T-helper 17 cell (primary cell): ENCODE data around the gene HPDL. TPM values are rescaled to one million over a fixed set of nuclear protein-coding genes. Genes with fewer than 3 reads are reported as not detected.

Experiments used
- ATAC-seq: fragments of 150-1000 bp; cut with Tn5 transposase; 2 replicates; pipeline ENCODE4 v1.10.0; 2021; ENCODE audit warnings: mild to moderate bottlenecking, moderate library complexity
- DNase-seq, 3 donors: peaks; one replicate each; pipeline versions ENCODE4 v3.0.0 to v3.0.0-alpha.2; 2020 to 2021
- H3K9me3 ChIP-seq: one replicate; pipeline ENCODE4 v1.7.0; 2013; ENCODE audit warnings: low read length, mild to moderate bottlenecking; ENCODE audit not compliant: control insufficient read depth, poor library complexity, severe bottlenecking
- H3K27ac Mint-ChIP-seq: one replicate; pipeline ENCODE4 v1.8.0; 2022; ENCODE audit warnings: mild to moderate bottlenecking, moderate library complexity, mixed read lengths
- H3K27me3 Mint-ChIP-seq: one replicate; pipeline ENCODE4 v1.8.0; 2022; ENCODE audit warnings: mixed read lengths
- H3K36me3 Mint-ChIP-seq: one replicate; pipeline ENCODE4 v1.8.0; 2022; ENCODE audit warnings: low read depth, mixed read lengths
- H3K4me1 Mint-ChIP-seq: one replicate; pipeline ENCODE4 v1.8.0; 2022; ENCODE audit warnings: mild to moderate bottlenecking, mixed read lengths
- H3K4me3 Mint-ChIP-seq: one replicate; pipeline ENCODE4 v1.8.0; 2022; ENCODE audit warnings: mild to moderate bottlenecking, moderate library complexity, mixed read lengths
- total RNA-seq, 4 donors: library from RNA in 2 of 4; stranded (reverse) in 2 of 4; gene quantifications; one replicate each; pipeline ENCODE4 v1.2.3 and lab custom pipeline; 2022 to 2026

HPDL gene
- total RNA-seq, 2 donors from 2014 or later = 0.17 to 0.21 TPM

DNA sequence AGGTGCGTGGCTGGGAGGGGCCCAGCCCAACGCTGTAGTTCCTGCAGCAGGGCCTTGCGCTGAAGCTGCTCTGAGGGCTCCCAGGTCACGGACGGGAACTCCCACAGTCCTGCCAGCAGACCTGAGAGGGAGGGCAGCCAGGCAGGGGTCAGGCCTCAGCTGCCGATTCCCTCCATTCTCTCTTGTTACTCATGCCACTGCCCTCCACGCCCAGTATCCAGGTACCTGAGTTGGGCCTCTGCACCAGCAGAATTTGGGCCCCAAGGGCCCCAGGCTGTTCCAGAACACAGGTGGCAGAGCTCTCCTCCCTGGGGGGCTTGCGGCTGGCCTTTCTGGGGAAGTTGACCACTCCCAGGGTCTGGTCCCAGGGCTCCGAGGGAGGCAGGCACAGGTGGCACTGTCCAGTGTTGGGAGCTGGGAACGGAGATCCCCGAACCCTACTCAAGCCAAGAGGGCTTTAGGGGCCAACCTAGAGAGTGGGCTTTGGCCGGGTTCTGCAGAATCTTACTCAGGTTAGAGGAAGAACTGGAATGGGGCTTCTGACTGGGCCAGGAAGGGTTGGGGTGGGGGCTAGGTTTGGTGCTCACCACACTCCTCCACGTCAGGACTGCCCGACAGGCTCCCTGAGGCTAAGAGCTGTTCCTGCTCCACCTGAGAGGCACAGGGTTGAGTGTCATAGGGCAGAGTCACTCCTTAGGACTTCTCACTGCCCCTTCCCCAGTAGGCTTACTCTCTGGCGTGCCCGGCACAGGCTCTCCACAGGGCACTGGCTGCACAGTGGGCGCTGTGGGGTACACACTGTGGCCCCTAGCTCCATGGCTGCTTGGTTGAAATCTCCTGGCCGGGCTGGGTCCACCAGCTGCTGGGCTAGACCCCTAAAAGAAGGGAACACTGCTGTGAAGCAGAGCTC, 5.0 kb downstream of the HPDL start:
- Mint-ChIP-seq H3K4me1 (peaks cover 16% of the 10 kb centered on the region), H3K4me3 (no peak overlapping the region), H3K27ac (no peak overlapping the region), H3K36me3 (peaks cover 4% of the 10 kb centered on the region), H3K27me3 (no peaks in the 10 kb centered on the region)
- DNase-seq (no peak), ATAC-seq (no peak)
- H3K9me3 ChIP-seq = no peaks in the 10 kb centered on the region

- Mint-ChIP-seq H3K27me3 (no peaks in the 10 kb centered on the region), H3K27ac (no peak overlapping the region), H3K4me3 (no peak overlapping the region), H3K36me3 (peaks cover 4% of the 10 kb centered on the region), H3K4me1 (peaks cover 16% of the 10 kb centered on the region)
- ATAC-seq (no peak), DNase-seq (no peak)
- no peaks in the 10 kb centered on the region for H3K9me3 ChIP-seq
Observed at GRCh38 chr1:45332346-45332720, 5.6 kb downstream of the HPDL start.

GRCh38 chr1:45334308-45335245, 7.9 kb downstream of the HPDL start:
- H3K9me3 ChIP-seq = no peaks in the 10 kb centered on the region
- peaks cover 4% of the 10 kb centered on the region for H3K36me3 Mint-ChIP-seq
- no peak for ATAC-seq
- peaks cover 28% of the 10 kb centered on the region for H3K4me1 Mint-ChIP-seq
- H3K27ac Mint-ChIP-seq = peak overlapping the region; percentile 72
- no peak for DNase-seq
- H3K4me3 Mint-ChIP-seq = no peak overlapping the region
- H3K27me3 Mint-ChIP-seq = no peaks in the 10 kb centered on the region

DNA sequence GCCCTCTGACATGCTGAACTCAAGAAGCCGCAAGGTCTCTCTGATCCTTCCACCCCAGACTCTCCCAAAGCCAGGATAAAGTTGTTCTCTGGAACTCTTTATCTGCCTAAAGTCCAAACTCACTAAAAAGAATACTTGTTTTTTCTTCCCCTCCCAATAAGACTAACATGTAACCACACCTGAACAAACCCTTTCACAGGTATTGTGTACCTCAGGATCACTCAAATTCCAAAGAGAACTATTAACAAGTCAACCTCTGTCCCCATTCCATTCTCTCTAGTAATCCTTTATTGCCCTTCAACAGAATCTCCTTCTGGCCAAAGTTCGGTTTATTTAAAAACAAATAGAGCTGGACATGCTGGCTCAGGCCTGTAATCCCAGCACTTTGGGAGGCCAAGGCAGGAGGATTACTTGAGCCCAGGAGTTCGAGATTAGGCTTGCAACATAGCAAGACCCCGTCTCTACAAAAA, 9.2 kb downstream of the HPDL start:
- Mint-ChIP-seq H3K27ac (no peak overlapping the region), H3K4me1 (peaks cover 36% of the 10 kb centered on the region), H3K4me3 (no peak overlapping the region), H3K36me3 (peaks cover 7% of the 10 kb centered on the region), H3K27me3 (no peaks in the 10 kb centered on the region)
- H3K9me3 ChIP-seq = no peaks in the 10 kb centered on the region
- no peak for ATAC-seq
- DNase-seq = no peak

DNA sequence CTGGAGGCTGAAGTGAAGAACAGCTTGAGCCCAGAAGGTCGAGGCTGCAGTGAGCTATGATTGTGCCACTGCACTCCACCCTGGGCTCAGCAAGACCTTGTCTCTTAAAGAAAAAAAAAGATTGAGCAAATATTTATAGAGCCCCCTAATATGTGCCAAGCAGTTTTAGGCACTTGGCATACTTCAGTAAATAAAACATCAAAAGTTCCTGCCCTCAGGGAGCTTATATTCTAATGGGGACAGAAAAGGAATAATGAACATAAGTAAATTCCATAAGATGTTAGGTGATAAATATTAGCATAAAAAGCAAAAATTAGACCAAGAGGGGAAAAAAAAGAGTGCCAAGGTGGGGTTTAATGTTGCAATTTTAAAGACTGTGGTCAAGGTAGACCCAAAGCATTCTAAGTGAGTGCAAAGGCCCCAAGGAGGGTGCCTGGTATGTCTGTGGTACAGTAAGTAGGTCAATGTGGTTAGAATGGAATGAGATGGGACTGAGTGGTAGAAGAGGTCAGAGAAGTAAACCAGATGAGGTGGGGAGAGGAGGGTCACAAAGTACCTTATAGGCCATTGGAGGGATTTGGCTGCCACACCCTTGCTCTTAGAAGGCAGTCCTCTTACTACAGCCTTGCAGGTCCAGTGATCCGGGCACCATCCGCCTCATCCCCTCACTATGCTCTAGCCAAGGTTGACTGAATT, 11.1 kb downstream of the HPDL start:
- H3K36me3 Mint-ChIP-seq = peaks cover 7% of the 10 kb centered on the region
- peaks cover 50% of the 10 kb centered on the region for H3K4me1 Mint-ChIP-seq
- no peak for DNase-seq
- peak overlapping the region; percentile 31 for H3K4me3 Mint-ChIP-seq
- no peaks in the 10 kb centered on the region for H3K27me3 Mint-ChIP-seq
- H3K9me3 ChIP-seq = no peaks in the 10 kb centered on the region
- ATAC-seq = no peak
- H3K27ac Mint-ChIP-seq = peak overlapping the region; percentile 59

GRCh38 chr1:45339789-45340558, 13.3 kb downstream of the HPDL start, which contains the start of the genes MUTYH and TOE1:
TSS of gene MUTYH (minus strand) at chr1:45340440. CDS start at chr1:45334505, 5,935 bp downstream.
TSS of gene TOE1 (plus strand) at chr1:45340170. CDS start at chr1:45340253, 83 bp downstream.
- Mint-ChIP-seq H3K4me1 (peaks cover 47% of the 10 kb centered on the region), H3K27ac (peak within 1 kb of the TSS; percentile 100), H3K27me3 (no peaks in the 10 kb centered on the region), H3K4me3 (peak within 1 kb of the TSS; percentile 100), H3K36me3 (peaks cover 3% of the 10 kb centered on the region)
- no peaks in the 10 kb centered on the region for H3K9me3 ChIP-seq
- ATAC-seq = peak; percentile 86
- DNase-seq = peak; percentile 85 to 86 (median 85)

DNA sequence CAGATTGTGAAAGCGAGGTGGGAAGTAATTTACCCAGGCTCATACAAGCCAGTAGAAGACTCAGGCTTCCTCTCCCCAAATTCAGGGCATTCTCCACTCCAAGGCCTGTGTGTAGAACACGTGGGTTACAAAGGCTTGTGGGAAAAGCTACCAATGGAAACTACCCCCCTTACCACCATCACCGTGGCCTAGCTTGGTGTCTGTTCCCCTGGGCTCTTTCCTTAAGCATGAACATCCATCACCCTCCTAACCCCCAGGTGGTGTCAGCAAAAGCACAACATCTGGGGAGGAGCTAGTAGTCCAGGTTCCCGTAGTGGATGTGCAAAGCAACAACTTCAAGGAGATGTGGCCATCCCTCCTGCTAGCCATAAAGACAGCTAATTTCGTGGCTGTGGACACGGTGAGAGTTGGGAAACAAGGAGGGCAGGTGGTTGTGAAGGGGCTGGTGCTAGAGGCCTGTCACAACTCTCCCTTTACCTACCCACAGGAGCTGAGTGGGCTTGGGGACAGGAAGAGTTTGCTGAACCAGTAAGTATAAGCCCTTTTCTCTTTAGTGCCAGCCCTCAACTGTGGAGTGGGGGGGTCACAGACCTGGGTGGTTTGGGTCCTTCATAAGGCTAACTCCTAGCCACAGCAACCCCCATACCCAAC, 14.2 kb downstream of the HPDL start:
- H3K27ac Mint-ChIP-seq = peak overlapping the region; percentile 100
- DNase-seq (no peak), ATAC-seq (no peak)
- H3K4me1 Mint-ChIP-seq = peaks cover 44% of the 10 kb centered on the region
- H3K27me3 Mint-ChIP-seq = no peaks in the 10 kb centered on the region
- H3K4me3 Mint-ChIP-seq = peak overlapping the region; percentile 100
- H3K9me3 ChIP-seq = no peaks in the 10 kb centered on the region
- H3K36me3 Mint-ChIP-seq = peaks cover 3% of the 10 kb centered on the region

- H3K27ac Mint-ChIP-seq = peak overlapping the region; percentile 14
- H3K4me3 Mint-ChIP-seq = no peak overlapping the region
- peaks cover 3% of the 10 kb centered on the region for H3K36me3 Mint-ChIP-seq
- no peak for ATAC-seq
- peaks cover 40% of the 10 kb centered on the region for H3K4me1 Mint-ChIP-seq
- no peak for DNase-seq
- H3K9me3 ChIP-seq = no peaks in the 10 kb centered on the region
- H3K27me3 Mint-ChIP-seq = no peaks in the 10 kb centered on the region
Observed at GRCh38 chr1:45344499-45344898, 17.8 kb downstream of the HPDL start.

GRCh38 chr1:45345014-45345413, 18.3 kb downstream of the HPDL start:
- Mint-ChIP-seq H3K27me3 (no peaks in the 10 kb centered on the region), H3K36me3 (peaks cover 3% of the 10 kb centered on the region), H3K4me3 (no peak overlapping the region), H3K27ac (peak overlapping the region; percentile 65), H3K4me1 (peaks cover 37% of the 10 kb centered on the region)
- no peak for ATAC-seq
- no peaks in the 10 kb centered on the region for H3K9me3 ChIP-seq
- no peak for DNase-seq

- ATAC-seq (no peak), DNase-seq (no peak)
- Mint-ChIP-seq H3K4me1 (peaks cover 27% of the 10 kb centered on the region), H3K4me3 (no peak overlapping the region), H3K27me3 (no peaks in the 10 kb centered on the region), H3K36me3 (no peaks in the 10 kb centered on the region), H3K27ac (peak overlapping the region; percentile 65)
- no peaks in the 10 kb centered on the region for H3K9me3 ChIP-seq
Observed at GRCh38 chr1:45346473-45346872, 19.8 kb downstream of the HPDL start.

GRCh38 chr1:45348020-45348419, 21.3 kb downstream of the HPDL start:
- ATAC-seq (no peak), DNase-seq (no peak)
- no peaks in the 10 kb centered on the region for H3K36me3 Mint-ChIP-seq
- peak overlapping the region; percentile 67 for H3K27ac Mint-ChIP-seq
- no peaks in the 10 kb centered on the region for H3K27me3 Mint-ChIP-seq
- H3K4me1 Mint-ChIP-seq = peaks cover 15% of the 10 kb centered on the region
- no peak overlapping the region for H3K4me3 Mint-ChIP-seq
- H3K9me3 ChIP-seq = no peaks in the 10 kb centered on the region

DNA sequence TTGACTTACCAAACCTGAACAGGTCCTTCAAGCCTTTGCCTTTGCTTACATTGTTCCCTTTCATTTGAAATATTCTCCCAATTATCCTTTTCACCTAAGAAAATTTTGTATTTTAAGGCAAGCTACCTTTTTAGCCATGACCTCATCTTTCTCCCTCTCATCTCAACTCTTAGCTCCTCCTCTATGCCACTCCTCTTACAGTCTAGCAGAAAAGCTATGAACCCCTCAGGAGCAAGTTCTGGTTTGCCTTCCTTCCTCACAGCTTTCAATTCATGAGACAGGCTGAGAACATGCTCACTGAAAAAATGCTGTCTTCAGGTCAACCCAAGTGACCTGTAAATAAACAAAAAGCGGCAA, 21.9 kb downstream of the HPDL start:
- no peaks in the 10 kb centered on the region for H3K9me3 ChIP-seq
- Mint-ChIP-seq H3K27me3 (no peaks in the 10 kb centered on the region), H3K27ac (peak overlapping the region; percentile 67), H3K4me3 (peak overlapping the region; percentile 25), H3K4me1 (peaks cover 14% of the 10 kb centered on the region), H3K36me3 (no peaks in the 10 kb centered on the region)
- DNase-seq (no peak), ATAC-seq (no peak)
